Osteoblast (primary cell): ENCODE data around the gene ROBO4. TPM values are rescaled to one million over a fixed set of nuclear protein-coding genes. Genes with fewer than 3 reads are reported as not detected.

Source experiments
- DNase-seq: peaks from one replicate; pipeline ENCODE4 v3.0.0; 2011; ENCODE audit warnings: low spot score, mixed read lengths; ENCODE audit not compliant: insufficient read length; ENCODE audit errors: missing footprints
- H2AFZ ChIP-seq: 2 replicates; pipeline ENCODE4 v1.6.0; 2011; ENCODE audit warnings: mild to moderate bottlenecking, low read length
- H3K27ac ChIP-seq: 2 replicates; pipeline ENCODE4 v1.5.1; 2011; ENCODE audit warnings: mild to moderate bottlenecking, low read depth, low read length, moderate library complexity
- H3K27me3 ChIP-seq: 2 replicates; pipeline ENCODE4 v1.6.0; 2012; ENCODE audit warnings: mild to moderate bottlenecking, control low read depth, inconsistent platforms, low read length, moderate library complexity; ENCODE audit not compliant: insufficient read depth
- H3K36me3 ChIP-seq: 2 replicates; pipeline ENCODE4 v1.5.1; 2011; ENCODE audit warnings: mild to moderate bottlenecking, low read length, control low read depth, moderate library complexity; ENCODE audit not compliant: insufficient read depth
- H3K4me1 ChIP-seq: 2 replicates; pipeline ENCODE4 v1.5.1; 2011; ENCODE audit warnings: mild to moderate bottlenecking, low read length, control low read depth, moderate library complexity; ENCODE audit not compliant: insufficient read depth
- H3K4me2 ChIP-seq: 2 replicates; pipeline ENCODE4 v1.6.0; 2011; ENCODE audit warnings: mild to moderate bottlenecking, low read length; ENCODE audit not compliant: insufficient read depth
- H3K4me3 ChIP-seq: fragments of 200-600 bp; sonication (generic); 3 replicates; pipeline ENCODE4 v1.5.1; 2012; ENCODE audit warnings: mild to moderate bottlenecking, low read length, inconsistent platforms; ENCODE audit not compliant: insufficient read depth
- H3K79me2 ChIP-seq: 2 replicates; pipeline ENCODE4 v1.6.0; 2012; ENCODE audit warnings: mild to moderate bottlenecking, low read length, control low read depth, inconsistent platforms; ENCODE audit not compliant: insufficient read depth
- H3K9me3 ChIP-seq: 2 replicates; pipeline ENCODE4 v1.5.1; 2011; ENCODE audit warnings: low read depth, low read length, control low read depth
- H4K20me1 ChIP-seq: 2 replicates; pipeline ENCODE4 v1.6.0; 2012; ENCODE audit warnings: mild to moderate bottlenecking, low read length, control low read depth; ENCODE audit not compliant: insufficient read depth
- CTCF ChIP-seq: IDR thresholded peaks from 2 replicates; pipeline ENCODE4 v1.5.1; 2011; ENCODE audit warnings: mild to moderate bottlenecking, low read depth, low read length, moderate library complexity; ENCODE audit errors: extremely low read depth
- total RNA-seq: library from RNA; depleted of rRNA; stranded (reverse); fragments of >200 nt; gene quantifications from 2 replicates; pipeline ENCODE4 v1.2.3, GENCODE V29; 2012

Gene ROBO4
- total RNA-seq, 1 donor = 0.36 TPM

- H3K4me2 ChIP-seq = no peak overlapping the region
- H3K4me3 ChIP-seq = no peak overlapping the region
- DNase-seq = peak; percentile 37
- H3K4me1 ChIP-seq = peaks cover 15% of the 10 kb centered on the region
- H3K9me3 ChIP-seq = no peaks in the 10 kb centered on the region
- H4K20me1 ChIP-seq = no peaks in the 10 kb centered on the region
- H3K27ac ChIP-seq = no peak overlapping the region
- H3K27me3 ChIP-seq = no peaks in the 10 kb centered on the region
- no peak for TF ChIP-seq CTCF
- no peaks in the 10 kb centered on the region for H3K79me2 ChIP-seq
- H2AFZ ChIP-seq = no peak overlapping the region
- no peaks in the 10 kb centered on the region for H3K36me3 ChIP-seq
These were observed 4.8 kb downstream of the ROBO4 start for GRCh38 chr11:124892750-124893454.

GRCh38 chr11:124892146-124892545 is 5.5 kb downstream of the ROBO4 start:
- H3K9me3 ChIP-seq = no peaks in the 10 kb centered on the region
- H3K4me2 ChIP-seq = no peak overlapping the region
- no peak overlapping the region for H2AFZ ChIP-seq
- peaks cover 8% of the 10 kb centered on the region for H3K4me1 ChIP-seq
- no peak overlapping the region for H3K27ac ChIP-seq
- H3K36me3 ChIP-seq = no peaks in the 10 kb centered on the region
- no peaks in the 10 kb centered on the region for H3K79me2 ChIP-seq
- DNase-seq = peak; percentile 44
- H3K27me3 ChIP-seq = no peaks in the 10 kb centered on the region
- no peaks in the 10 kb centered on the region for H4K20me1 ChIP-seq
- no peak overlapping the region for H3K4me3 ChIP-seq
- TF ChIP-seq CTCF = no peak

- peak; percentile 54 for DNase-seq
- Histone ChIP-seq H3K27me3 (no peaks in the 10 kb centered on the region), H3K36me3 (no peaks in the 10 kb centered on the region), H4K20me1 (no peaks in the 10 kb centered on the region), H3K4me2 (no peak overlapping the region), H2AFZ (peak overlapping the region; percentile 7), H3K79me2 (no peaks in the 10 kb centered on the region), H3K27ac (no peak overlapping the region), H3K9me3 (no peaks in the 10 kb centered on the region), H3K4me3 (no peak overlapping the region), H3K4me1 (peaks cover 3% of the 10 kb centered on the region)
- TF ChIP-seq CTCF = peak; percentile 11
These were observed 6.2 kb downstream of the ROBO4 start for GRCh38 chr11:124891373-124891861.

GRCh38 chr11:124890683-124891372 is 6.8 kb downstream of the ROBO4 start:
- peak; percentile 63 for DNase-seq
- H3K79me2 ChIP-seq = no peaks in the 10 kb centered on the region
- H4K20me1 ChIP-seq = no peaks in the 10 kb centered on the region
- H3K36me3 ChIP-seq = no peaks in the 10 kb centered on the region
- TF ChIP-seq CTCF = no peak
- H3K27me3 ChIP-seq = no peaks in the 10 kb centered on the region
- H3K4me1 ChIP-seq = peaks cover 3% of the 10 kb centered on the region
- H3K27ac ChIP-seq = no peak overlapping the region
- H3K4me3 ChIP-seq = no peak overlapping the region
- no peak overlapping the region for H2AFZ ChIP-seq
- no peaks in the 10 kb centered on the region for H3K9me3 ChIP-seq
- no peak overlapping the region for H3K4me2 ChIP-seq
